GF-D8 (cell line): Measurements from ENCODE around the gene MFSD6L.

ENCODE experiments used
- DNase-seq: peaks from one replicate; lab custom pipeline; 2025; lab: John Stamatoyannopoulos, UW

Gene MFSD6L, protein sequence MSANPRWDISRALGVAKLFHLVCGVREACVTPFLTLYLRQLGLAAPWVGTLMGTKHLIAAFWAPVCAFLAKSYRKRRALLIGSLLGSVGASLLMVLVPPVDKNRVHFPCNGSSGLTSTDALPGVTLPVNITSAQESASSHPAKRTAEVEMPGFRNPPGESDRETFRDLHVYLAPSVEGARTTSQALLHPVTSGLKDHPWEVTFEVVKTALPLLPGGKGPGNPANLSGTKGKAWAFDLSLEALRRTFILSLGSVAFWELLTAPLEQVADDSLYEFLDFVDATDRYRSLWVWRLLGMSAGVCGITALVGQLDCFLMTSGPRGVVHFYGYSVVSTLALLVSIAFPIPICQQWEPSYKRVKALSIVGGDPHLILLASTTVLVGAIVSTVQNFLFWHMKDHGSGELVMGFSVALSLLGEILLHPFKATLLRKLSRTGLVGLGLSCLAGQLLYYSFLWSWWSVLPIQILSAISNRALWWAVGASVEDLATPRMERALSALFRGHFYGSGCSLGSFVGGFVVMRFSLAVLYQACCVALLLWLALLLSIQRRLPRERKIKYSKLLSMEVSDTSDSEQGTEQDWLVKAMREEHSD

DNA sequence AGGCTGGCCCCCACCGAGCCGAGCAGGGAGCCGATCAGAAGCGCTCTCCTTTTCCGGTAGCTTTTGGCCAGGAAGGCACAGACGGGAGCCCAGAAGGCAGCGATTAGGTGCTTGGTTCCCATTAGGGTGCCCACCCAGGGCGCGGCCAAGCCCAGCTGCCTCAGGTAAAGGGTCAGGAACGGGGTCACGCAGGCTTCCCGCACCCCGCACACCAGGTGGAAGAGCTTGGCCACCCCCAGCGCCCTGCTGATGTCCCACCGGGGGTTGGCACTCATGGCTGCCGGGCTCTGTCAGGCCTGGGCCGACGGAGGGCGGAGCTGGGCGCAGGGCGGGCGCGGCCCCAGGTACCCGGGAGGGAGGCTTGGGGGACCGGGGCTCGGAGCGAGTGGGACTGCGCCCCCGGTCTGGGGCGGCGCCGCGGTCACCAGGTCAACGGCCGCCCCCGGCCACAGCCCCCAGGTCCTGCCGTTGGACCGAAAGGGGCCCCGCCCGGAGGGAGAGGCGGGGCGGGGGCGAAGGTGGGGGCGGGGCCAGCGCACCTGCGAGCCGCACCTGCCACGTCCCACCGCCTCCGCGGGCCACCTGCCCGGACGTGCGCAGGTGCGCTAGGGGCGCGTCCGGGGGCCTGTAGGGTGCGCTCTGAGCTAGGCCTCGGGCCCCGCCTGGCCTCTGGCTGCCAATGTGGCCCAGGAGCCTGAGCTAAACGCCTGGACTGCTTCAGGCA lies at the start of gene MFSD6L:
TSS of gene MFSD6L (minus strand) at position 520 of the 724 bp plus-strand sequence. CDS start at position 275, 245 bp downstream.
- no peak for DNase-seq

DNA sequence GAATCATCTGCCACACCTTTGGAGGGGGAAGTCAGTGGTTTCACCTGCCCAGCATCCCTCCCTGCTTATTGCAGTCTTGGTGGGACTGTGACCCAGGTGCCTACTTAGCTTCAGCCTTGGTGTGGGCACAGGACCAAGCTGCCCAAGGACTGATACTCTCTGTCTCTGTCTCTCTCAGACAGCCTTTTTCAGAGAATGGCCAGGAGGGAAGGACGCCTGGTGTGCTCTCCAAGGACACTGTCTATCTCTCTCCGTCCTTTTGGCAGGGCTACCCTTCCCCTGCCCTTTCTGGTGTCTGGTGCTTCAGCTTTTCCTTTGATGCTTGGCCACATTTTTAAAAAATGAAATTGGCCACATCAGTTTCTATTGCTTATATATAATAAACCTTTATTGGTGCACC lies 48.7 kb upstream of the MFSD6L start:
- DNase-seq, result no peak

DNA sequence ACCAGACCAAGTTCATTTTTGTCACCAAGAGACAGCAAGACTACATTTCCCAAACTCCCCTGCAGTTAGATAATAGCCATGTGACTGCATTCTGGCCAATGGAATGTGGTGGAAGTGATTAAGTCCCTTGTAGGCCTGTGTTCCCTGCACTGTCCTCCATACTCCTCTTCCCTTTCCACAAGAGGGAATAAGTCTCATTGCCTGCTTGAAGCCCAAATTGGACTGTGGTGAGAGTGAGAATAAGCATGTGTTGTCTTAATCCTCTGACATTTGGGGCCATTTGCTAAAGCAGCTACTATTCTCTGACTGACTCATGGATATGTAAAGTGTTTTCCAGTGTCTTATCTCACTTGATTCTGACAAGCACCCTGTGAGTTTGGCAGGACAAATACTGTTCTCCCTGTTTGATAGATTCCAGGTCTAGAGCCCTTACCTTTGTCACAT lies 47.6 kb upstream of the MFSD6L start:
- DNase-seq, result no peak

DNA sequence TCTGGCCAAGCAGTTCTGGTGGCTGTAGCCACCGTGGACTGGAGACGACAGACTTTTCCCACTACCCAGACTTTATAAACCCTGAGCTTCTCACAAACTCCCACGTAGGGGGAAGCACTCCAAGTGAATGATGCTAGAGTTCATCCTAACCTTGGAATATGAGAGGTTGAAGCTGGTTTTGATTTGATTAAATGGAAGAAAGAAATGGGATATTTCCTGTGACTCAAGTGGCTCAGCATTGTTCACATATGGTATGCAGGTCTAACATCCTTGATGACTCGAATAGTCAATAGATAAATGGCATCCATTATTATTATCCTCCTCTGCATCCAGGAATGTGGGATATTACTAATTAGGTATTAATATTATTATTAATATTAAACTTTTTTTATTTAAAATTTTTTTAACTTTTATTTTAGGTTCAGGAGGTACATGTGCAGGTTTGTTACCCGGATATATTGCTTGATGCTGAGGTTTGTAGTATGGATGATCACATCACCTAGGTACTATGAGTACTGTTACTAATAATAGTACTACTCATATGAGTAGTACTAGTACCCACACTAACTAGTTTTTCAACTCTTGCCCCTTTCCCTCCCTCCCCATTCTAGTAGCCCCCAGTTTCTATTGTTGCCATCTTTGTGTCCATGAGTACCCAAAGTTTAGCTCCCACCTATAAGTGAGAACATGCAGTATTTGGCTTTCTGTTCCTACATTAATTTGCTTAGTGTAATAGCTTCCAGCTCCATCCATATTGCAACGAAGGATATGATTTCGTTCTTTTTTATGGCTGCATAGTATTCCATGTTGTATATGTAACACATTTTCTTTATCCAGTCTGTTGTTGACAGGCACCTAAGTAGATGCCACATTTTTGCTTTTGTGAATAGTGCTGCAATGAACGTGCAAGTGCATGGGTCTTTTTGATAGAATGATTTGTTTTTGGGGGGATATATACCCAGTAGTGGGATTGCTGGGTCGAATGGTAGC lies 45.4 kb upstream of the MFSD6L start:
- no peak for DNase-seq

DNA sequence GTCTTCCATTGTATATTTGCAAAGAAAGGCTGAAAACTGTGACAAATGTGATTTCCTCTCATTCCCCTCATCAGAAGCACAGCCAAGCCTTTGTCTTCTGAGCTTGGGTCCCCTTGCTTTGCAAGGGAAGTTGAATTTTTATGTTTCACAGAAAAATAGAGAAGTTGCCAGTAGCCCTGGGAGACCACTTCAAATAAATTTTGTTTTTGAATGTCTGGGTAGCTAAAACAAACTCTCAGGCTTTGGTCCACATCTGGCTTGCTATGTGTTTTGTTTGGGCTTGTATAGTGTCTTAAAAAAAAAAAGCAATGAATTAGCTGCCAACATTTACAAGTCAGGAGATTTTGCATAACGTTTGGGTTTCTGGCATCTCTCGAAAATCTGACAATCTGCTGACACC lies 44.2 kb upstream of the MFSD6L start:
- DNase-seq, result no peak

DNA sequence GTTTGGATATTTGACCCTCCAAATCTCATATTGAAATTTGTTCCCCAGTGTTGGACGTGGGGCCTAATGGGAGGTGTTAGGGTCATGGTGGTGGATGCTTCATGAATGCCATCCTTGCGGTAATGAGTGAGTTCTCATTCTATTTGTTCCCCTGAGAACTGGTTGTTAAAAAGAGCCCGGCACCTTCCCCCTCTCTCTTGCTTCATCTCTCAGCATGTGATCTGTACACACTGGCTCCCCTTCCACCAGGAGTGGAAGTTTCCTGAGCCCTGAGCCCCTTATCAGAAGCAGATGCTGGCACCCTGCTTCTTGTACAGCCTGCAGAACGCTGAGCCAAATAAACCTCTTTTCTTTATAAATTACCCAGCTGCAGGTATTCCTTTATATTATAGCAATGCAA lies 42.7 kb upstream of the MFSD6L start:
- DNase-seq, result no peak

DNA sequence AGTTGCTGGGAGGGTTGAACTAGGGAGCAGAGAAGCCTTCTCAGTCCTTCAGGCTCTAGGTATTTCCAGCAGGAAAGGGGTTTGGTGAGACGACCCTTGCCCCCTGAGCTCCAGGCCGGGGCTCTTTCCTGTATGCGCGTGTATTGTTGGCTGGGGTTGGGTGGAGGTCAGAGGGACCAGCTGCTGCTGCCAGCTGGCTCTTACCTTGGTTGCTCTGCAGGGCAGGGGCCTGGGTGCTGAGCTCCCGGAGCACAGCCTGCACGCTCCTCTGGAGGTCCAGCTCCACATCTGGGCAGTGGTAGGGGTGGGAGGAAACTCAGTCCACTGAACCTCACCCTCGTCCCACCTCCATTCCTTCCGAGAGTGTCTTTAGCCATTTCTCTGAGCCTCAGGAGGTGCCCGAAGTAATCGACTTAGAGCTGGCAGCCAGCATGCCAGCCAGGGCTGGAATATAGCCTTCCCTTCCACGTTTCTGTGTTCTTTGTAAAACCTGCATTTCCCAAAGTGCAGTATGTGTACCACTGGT lies 40.3 kb upstream of the MFSD6L start:
- no peak for DNase-seq

DNA sequence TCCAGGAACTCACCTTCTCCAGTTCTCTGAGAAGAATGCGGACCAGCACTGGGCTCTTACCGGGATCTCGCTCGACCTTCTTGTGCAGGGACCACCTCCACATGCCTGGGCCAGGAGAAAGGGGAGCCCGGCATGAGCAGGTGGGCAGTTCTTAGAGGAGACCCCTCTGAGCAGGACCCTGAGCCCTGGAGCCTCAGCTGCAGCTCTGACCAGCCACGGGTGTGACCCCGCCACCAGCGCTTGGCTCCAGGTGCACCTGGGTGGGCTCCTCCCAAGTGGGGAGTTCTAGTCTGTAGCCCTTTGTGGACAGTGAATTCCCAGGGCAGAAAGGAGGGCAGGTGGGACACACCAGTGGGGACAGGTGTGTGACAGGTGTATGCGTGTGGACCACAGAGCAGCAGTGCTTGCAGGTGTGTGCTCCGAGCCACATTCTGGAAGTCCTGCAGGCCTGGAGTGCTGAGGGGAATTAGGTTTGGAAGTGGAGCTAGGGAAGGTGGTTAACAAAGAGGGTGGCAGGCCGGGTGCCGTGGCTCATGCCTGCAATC lies 39.5 kb upstream of the MFSD6L start:
- no peak for DNase-seq

DNA sequence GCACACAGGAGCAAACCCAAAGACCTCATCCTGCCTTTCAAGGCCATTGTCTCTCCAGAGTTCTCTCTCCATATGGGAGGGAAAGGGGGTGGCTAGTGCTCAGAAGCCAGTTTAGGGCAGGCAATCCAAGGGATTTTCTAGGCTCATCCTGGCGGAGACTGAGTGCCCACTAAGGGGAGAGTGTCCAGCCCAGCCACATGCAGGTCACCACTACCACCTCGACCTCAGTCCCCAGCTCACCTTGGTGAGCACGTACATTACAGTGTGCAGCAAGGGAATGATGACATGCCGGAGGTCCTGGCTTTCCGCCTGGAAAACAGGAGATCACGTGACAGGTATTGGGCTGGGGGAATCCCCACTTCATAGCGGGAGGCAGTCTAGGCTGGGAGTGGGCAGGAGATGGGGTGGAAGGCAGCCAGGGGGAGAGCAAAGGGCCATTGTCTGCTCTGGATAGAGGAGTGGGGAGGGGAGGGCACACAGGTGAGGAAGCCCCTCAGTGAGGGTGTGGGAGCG lies 38.5 kb upstream of the MFSD6L start:
- no peak for DNase-seq

DNA sequence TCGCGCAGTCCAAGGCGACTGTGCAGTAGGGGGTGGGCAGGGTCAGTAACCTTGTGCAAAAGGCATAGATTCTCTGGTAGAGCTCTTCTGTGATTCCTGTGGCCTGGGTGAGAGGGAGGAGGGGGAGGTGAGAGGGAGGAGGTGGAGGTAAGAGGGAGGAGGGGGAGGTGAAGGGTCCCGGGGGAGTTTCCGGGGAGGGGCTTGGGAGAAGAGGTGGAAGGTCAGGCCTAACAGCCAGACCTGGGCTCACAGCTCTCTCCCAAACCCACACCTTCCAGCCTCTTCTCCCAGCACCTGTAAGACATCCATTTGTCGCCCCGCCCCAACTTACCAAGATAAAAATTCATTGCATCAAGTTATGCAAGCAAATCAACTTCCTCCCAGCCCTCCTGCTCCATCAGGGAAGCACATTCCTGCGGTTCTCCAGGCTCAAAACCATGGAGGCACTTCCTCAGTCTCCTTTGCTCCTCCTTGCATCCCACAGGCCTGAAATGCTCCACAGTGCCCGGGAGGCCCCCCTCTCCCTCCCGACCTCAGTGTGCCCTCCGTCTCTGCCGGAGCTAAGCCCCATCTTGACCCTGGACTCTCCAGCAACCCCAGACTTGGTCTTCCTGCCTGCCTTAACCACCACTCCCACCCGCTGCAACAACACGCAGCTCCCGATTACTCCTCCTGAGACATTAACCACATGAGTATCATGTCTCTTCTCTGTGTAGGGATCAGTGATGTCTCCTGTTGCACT lies 37.8 kb upstream of the MFSD6L start:
- no peak for DNase-seq

DNA sequence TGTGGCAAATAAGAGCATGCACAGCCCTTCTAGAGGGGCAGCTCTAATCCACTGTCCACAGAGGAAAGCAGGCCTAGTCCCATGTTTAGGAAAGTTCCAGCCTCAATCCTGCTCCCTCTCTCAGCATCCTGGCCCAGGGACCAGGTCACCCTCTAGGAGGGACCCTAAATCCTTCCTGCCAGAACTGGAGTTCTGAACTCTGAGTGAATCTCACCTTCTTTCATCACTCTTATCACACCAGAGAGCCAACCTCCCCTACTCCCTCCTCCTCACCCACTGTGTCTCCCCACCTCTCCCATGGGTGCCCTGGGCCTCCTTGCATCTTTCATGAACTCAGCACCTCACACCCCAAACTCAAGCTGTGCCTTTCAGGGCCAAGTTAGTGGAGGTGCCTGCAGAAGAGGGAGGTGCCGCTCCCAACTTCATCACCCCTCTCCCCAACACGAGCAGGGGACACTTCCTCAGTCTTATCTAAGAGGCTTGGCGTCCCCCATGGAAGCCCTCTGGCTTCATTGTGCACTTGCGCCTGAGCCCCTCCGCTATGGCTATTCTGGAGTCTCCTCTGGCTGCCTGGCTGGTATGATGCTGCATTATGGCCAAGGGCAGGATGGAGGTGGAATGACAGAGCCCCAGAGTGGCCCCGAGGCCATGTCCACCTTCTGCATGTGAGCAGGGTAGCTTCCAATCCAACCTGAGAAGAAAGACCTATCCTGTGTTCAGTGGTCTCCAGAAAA lies 36.6 kb upstream of the MFSD6L start:
- DNase-seq, result no peak

DNA sequence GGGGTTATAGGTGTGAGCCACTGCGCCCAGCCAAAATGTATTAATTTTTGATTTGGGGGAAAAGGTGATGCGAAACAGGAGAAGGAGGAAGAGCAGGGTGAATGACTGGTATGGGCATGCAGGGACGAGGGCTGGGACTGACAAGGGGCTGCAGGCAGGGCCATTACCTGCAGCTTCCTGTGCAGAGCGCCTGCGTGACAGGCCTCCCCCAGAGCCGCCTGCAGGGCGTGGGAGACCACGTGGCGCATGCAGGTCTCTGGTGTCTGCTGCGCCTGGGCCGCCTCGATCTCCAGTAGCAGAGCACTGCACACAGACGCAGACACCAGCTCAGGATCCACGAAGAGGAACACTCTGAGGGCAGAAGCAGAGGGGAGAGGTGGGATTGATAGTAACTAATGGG lies 35.9 kb upstream of the MFSD6L start:
- DNase-seq, result no peak

DNA sequence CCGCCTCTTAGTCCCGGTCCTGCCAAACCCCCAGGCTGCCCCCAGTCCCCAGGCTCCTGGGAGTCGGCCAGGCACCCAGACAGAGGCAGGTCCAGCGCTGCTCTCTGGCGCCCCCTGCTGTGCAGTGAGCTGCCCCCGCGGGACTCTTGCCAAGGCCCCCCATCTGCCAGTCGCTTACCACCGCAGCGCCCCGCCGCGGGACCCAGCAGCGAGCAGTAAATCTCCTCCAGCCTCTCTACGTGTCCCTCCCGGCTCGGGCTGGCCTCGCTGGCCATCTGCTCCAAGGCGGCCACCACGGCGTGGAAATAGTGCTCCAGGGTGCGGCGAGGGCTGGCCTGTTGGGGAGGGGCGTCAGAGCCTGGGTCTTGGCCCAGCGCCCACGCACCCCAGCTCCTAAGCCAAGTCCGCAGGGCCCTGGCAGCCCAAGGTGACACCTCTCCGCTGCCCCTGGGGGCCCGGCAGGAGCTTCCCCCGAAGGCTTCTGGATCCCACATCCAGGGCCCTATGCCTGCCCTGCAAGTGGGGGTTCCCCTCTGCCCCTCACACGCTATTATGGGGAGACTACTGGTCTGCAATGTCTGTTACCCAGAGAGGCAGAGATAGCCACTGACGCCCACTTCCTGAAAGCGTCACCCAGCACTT lies 33.7 kb upstream of the MFSD6L start:
- no peak for DNase-seq

DNA sequence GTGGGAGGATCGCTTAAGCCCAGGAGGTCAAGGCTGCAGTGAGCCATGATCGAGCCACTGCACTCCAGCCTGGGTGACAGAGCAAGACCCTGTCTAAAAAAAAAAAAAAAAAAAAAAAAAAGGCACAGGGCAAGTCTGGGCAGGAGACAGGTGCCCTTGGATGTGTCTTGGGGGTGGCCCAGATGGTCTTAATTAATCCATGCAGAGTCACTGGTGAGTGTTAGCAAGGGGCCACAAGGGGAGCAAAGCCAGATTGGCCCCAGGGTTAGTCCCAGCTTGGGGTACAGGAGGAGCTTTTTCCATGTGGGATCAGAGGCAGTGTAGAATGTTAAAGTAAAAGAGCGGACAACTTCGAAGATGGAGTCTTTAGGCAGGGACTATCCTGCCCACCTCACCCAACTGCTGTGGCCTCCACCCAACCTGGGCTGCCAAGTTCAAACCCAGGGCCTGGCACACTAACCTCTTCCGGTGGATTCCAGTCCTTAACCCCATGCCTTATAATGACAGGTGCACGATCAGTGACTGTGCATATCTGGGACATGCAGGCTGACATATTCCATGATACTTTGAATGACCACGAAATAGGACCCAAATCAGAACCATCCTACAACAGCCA lies 32.2 kb upstream of the MFSD6L start:
- DNase-seq, result no peak

DNA sequence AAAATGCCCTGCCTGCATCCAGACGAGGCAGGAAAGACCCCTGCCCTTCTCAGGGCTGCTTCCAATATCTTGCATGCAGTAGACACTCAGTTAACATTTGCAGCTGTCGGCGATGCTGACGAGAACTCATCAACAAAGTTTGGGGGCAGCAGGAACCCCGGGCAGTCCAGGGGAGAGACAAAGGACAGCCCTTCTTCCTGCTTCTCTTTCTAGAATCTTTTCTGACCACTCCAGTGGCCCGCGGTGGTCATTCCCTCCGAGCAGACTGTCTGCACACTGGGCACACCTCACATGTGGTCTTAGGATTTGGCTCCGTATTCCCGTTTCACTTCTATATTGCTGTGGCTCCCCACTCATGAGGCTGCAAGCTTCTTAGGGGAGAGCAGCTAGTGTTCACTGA lies 31.0 kb upstream of the MFSD6L start:
- DNase-seq, result no peak

DNA sequence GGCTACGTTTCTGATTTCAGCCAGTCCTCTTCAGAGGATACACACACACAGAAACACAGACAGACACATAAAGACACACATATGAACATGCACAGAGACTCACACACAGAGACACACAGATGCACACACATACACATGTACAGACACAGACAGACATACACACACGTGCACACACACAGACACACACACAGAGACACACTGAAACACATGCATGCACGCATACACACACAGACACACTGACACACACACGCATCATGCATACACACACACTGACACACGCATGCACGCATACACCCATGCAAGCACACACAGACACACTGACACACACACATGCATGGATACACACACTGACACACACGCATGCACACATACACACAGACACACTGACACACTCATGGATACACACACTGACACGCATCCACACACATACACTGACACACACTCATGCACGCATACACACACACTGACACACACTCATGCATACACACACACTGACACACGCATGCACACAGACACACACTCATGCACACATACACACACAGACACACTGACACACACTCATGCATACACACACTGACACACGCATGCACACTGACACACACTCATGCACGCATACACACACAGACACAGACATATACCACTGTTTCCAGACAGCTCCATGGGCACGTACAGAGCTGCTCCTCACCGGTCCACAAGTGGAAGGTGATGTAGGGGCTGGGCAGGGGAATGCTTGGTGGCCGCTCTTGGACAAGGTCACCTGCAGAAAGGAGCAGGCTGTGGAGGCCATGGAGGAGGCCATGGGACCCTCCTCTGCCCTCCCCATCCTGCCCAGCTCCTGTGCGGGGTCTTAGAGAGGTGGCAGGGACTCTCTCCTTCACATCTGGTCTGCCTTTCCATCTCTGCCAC lies 30.1 kb upstream of the MFSD6L start:
- no peak for DNase-seq

DNA sequence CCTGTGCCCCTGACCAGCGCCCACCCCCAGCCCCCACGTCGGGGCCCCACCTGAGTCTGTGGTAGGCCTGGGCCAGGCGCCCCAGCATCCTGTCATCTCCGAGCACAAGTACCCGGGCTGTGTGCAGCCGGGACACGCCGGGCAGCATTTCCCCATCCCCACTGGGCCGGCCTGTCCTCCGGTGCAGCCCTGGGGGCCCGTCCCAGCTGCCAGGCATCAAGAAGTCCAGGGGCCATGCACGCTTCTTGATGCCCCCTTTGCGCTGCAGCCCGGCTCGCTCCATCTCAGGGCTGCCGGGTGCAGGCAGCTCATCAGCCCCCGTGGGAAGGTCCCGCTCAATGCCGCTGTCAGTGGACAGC lies 29.3 kb upstream of the MFSD6L start:
- no peak for DNase-seq
